ENCODE measurements around the gene HOXD3. TPM values are rescaled to one million over a fixed set of nuclear protein-coding genes. Genes with fewer than 3 reads are reported as not detected.
A peak's percentile ranks its signal among the peaks of the same experiment; 100 is the strongest.

The HOXD3 gene
- total and polyA plus RNA-seq, 2 donors (not counting 1 experiment from before 2014, with no cell fraction given) = not detected

- no peak overlapping the region for H3K4me3 ChIP-seq (replicated peaks in 1 of 4; ENCODE audit: control extremely low read depth in 1 of 4, insufficient read depth in 1 of 4, low read depth in 3 of 4, low read length in 4 of 4)
- H3K36me3 ChIP-seq (ENCODE audit: control insufficient read depth, insufficient read depth, low read length) = no peaks in the 10 kb centered on the region
- H3K4me1 ChIP-seq (ENCODE audit: control insufficient read depth, extremely low read depth, insufficient read depth, low read length) = no peaks in the 10 kb centered on the region
- DNase-seq (ENCODE audit: low read depth in 2 of 2) = no peak
- H3K79me2 ChIP-seq (ENCODE audit: control insufficient read depth, insufficient read depth, low read length) = no peaks in the 10 kb centered on the region
- H3K9me3 ChIP-seq (ENCODE audit: control insufficient read depth, insufficient read depth, low read depth, low read length) = no peaks in the 10 kb centered on the region
- H3K27ac ChIP-seq (ENCODE audit: insufficient read depth, low read length) = no peak overlapping the region
- no peak overlapping the region for H2AFZ ChIP-seq (ENCODE audit: low read length)
- H4K20me1 ChIP-seq (ENCODE audit: control insufficient read depth, extremely low read depth, insufficient read depth, low read length) = no peaks in the 10 kb centered on the region
- peaks cover 90% of the 10 kb centered on the region for H3K27me3 ChIP-seq (ENCODE audit: control insufficient read depth, insufficient read depth, low read length)
- no peak overlapping the region for H3K9ac ChIP-seq (ENCODE audit: insufficient read depth, low read length)
- H3K4me2 ChIP-seq (ENCODE audit: extremely low read depth, insufficient read depth, low read length) = no peak overlapping the region
- no peak for TF ChIP-seq CTCF (conservative IDR thresholded peaks at IDR 0.05 in 1 of 2, IDR thresholded peaks at IDR 0.05 in 1 of 2; ENCODE audit: low read depth in 1 of 2, low read length in 2 of 2)
- no peak for TF ChIP-seq EZH2 (IDR thresholded peaks at IDR 0.05; ENCODE audit: low read length, missing control alignments)
Measured at GRCh38 chr2:176114120-176114929, 42.8 kb upstream of the HOXD3 start.

GRCh38 chr2:176114930-176115625 lies 42.0 kb upstream of the HOXD3 start:
- H3K4me3 ChIP-seq (replicated peaks in 1 of 4; ENCODE audit: control extremely low read depth in 1 of 4, insufficient read depth in 1 of 4, low read depth in 3 of 4, low read length in 4 of 4) = no peak overlapping the region
- H3K4me2 ChIP-seq (ENCODE audit: extremely low read depth, insufficient read depth, low read length) = no peak overlapping the region
- no peaks in the 10 kb centered on the region for H3K9me3 ChIP-seq (ENCODE audit: control insufficient read depth, insufficient read depth, low read depth, low read length)
- H3K36me3 ChIP-seq (ENCODE audit: control insufficient read depth, insufficient read depth, low read length) = no peaks in the 10 kb centered on the region
- H3K27ac ChIP-seq (ENCODE audit: insufficient read depth, low read length) = no peak overlapping the region
- no peaks in the 10 kb centered on the region for H4K20me1 ChIP-seq (ENCODE audit: control insufficient read depth, extremely low read depth, insufficient read depth, low read length)
- H3K79me2 ChIP-seq (ENCODE audit: control insufficient read depth, insufficient read depth, low read length) = no peaks in the 10 kb centered on the region
- peaks cover 89% of the 10 kb centered on the region for H3K27me3 ChIP-seq (ENCODE audit: control insufficient read depth, insufficient read depth, low read length)
- TF ChIP-seq EZH2 (IDR thresholded peaks at IDR 0.05; ENCODE audit: low read length, missing control alignments) (peak; percentile 65), CTCF (conservative IDR thresholded peaks at IDR 0.05 in 1 of 2, IDR thresholded peaks at IDR 0.05 in 1 of 2; ENCODE audit: low read depth in 1 of 2, low read length in 2 of 2) (no peak)
- no peak for DNase-seq (ENCODE audit: low read depth in 2 of 2)
- no peak overlapping the region for H2AFZ ChIP-seq (ENCODE audit: low read length)
- H3K9ac ChIP-seq (ENCODE audit: insufficient read depth, low read length) = no peak overlapping the region
- H3K4me1 ChIP-seq (ENCODE audit: control insufficient read depth, extremely low read depth, insufficient read depth, low read length) = no peaks in the 10 kb centered on the region

All from fibroblast of lung (primary cell).